PC-3 (cell line): ENCODE data around the gene CFAP157.

ENCODE experiments used
- CTCF ChIP-seq: fragments of 300-600 bp; sonication (generic); conservative IDR thresholded peaks from 2 replicates; pipeline ENCODE4 v1.5.1; 2017; ENCODE audit warnings: antibody characterized with exemption, low read depth, mild to moderate bottlenecking, low read length
- EZH2phosphoT487 ChIP-seq: fragments of 300-600 bp; sonication (generic); IDR thresholded peaks from 2 replicates; pipeline ENCODE4 v1.6.1; 2018; ENCODE audit warnings: mild to moderate bottlenecking, antibody characterized with exemption, low read length, borderline replicate concordance

DNA sequence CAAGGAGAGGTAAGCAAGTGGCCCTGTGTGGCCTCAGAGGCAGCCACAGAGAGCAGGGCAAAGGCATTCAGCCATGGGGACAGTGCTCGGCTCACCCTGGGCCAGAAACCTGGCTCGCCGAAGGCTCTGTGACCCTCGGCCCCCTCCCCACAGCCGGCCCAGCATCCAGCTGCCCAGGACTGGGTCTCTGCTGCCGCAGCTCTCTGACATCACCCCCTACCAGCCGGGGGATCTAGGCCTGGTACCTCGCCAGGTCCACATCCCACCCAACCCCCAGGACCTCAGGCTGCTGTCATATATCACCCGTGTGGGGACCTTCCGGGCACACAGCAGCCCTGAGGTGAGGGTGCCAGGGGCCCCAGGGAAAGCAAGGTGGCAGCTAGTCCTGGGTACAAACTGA lies 6.1 kb downstream of the CFAP157 start:
- no peak for TF ChIP-seq CTCF
- no peak for TF ChIP-seq EZH2phosphoT487
